HG03558 (cell line): ENCODE data around the gene GAL3ST2.

Experiments used
- ATAC-seq: cut with Tn5 transposase; IDR thresholded peaks from one replicate; pipeline ENCODE4 v1.9.1; 2021; ENCODE audit warnings: moderate number of reproducible peaks; ENCODE audit not compliant: unreplicated experiment; ENCODE audit errors: extremely low read depth

The GAL3ST2 gene

GRCh38 chr2:241764275-241765241 lies 12.1 kb upstream of the GAL3ST2 start:
- ATAC-seq: no peak

- ATAC-seq: no peak
Measured at GRCh38 chr2:241767464-241768250, 9.0 kb upstream of the GAL3ST2 start.

- ATAC-seq: no peak
Measured at GRCh38 chr2:241768251-241768711, 8.3 kb upstream of the GAL3ST2 start.

- no peak for ATAC-seq
Measured at GRCh38 chr2:241768850-241769249, 7.8 kb upstream of the GAL3ST2 start.

GRCh38 chr2:241769819-241770184 lies 6.8 kb upstream of the GAL3ST2 start:
- ATAC-seq: no peak

- ATAC-seq: no peak
Measured at GRCh38 chr2:241770185-241770935, 6.3 kb upstream of the GAL3ST2 start.

- ATAC-seq: no peak
Measured at GRCh38 chr2:241770936-241771285, 5.7 kb upstream of the GAL3ST2 start.

GRCh38 chr2:241771286-241772062 lies 5.1 kb upstream of the GAL3ST2 start:
- ATAC-seq: no peak

GRCh38 chr2:241772063-241772499 lies 4.5 kb upstream of the GAL3ST2 start:
- ATAC-seq: no peak

- no peak for ATAC-seq
Measured at GRCh38 chr2:241773511-241774418, 2.9 kb upstream of the GAL3ST2 start.

GRCh38 chr2:241774419-241775222 lies 2.0 kb upstream of the GAL3ST2 start:
- no peak for ATAC-seq

GRCh38 chr2:241775223-241776177 lies 1.1 kb upstream of the GAL3ST2 start:
- ATAC-seq: no peak

- no peak for ATAC-seq
Measured at GRCh38 chr2:241777170-241777685, 606 bp downstream of the GAL3ST2 start.

- ATAC-seq: no peak
Measured at GRCh38 chr2:241777686-241778627, 1.3 kb downstream of the GAL3ST2 start.

- ATAC-seq: no peak
Measured at GRCh38 chr2:241780939-241781569, 4.4 kb downstream of the GAL3ST2 start.
